ENCODE measurements around the gene DUS3L. TPM values are rescaled to one million over a fixed set of nuclear protein-coding genes. Genes with fewer than 3 reads are reported as not detected.

The DUS3L gene
- total RNA-seq, 1 experiment from 2014 or later: 39.6 TPM

DNA sequence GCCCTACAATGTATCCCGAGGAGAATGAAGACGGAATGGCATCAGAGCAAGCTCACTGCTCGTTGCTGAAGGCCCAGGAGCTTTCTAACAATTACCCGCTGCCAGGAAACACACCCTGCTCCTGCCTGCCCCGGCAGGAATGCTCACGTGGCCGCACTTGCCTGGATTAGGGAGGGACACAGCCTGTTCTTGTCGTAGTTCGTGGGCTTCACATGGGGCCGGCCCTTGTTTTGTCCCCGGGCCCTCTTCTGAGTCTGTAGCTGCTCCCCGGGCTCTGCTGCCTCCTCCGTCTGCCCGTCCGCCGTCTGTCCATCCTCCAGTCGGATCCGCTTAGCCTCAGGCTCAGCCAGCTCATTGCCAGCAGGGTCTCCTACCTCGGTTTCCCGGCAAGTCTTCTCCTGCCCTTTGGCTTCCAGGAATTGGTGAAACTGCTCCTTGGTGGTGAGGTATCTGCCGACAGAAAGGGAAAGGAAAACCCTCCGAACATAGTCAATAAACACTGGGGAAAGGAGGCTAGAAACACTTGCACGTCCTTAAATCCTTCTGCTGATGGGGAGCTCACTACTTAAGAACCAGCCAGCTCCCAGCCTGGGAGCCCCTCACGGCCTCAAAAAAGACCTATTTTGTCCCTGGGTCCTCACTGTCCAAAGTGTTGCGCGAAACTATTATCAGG is 941 bp downstream of the DUS3L start:
- CTCF ChIA-PET: no interaction called here

DNA sequence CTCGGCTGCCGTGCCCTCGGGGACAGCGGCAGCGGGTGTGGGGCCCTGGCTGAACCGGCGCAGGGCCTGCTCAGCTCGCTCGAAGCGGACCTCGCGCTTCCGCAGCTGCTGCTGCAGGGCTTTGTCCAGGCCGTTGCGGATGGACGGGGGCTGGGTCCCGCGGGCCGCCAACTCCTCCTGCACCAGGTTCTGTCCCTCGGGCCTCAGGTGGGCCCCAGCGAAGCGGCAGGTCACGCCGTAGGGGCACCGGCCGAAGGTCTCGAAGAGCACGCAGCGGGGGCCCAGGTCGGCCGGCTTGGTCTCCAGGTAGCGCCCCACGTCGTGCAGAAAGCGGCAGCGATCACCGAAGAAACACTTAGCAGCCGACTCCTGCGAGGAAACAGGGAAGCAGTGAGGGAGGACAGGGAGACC is 1.6 kb downstream of the DUS3L start:
- POLR2A ChIA-PET: interaction anchor here (0.6 to 0.7 kb wide), 2 partner anchors 21 to 509 kb away, joined by 5 to 8 read pairs; no protein-coding TSS in a partner anchor
- in situ Hi-C loops (cut with HindIII; ENCODE audit: low pct_unique_long_range_greater_than_20kb, low sequenced_read_pairs): no loop called here
- no peaks in the 10 kb centered on the region for H3K27me3 ChIP-seq (ENCODE audit: control insufficient read depth, insufficient read depth, low read length)
- DNase-seq (ENCODE audit: low read depth, low spot score) (no peak), ATAC-seq (no peak)
- no peak overlapping the region; a peak in 1 of 4 replicates for H3K4me3 ChIP-seq (ENCODE audit: low read depth in 2 of 2, low read length in 2 of 2)
- BruUV-seq (replicated peaks): no TSS peak
- no peaks in the 10 kb centered on the region for H3K9me3 ChIP-seq (ENCODE audit: control insufficient read depth, insufficient read depth, low read depth, low read length)
- no peak overlapping the region for H3K27ac ChIP-seq (ENCODE audit: low read length)
- CTCF ChIA-PET: no interaction called here
- 0 out of 2 replicates have a peak, but pooled peaks cover 6% of the 10 kb centered on the region for H3K36me3 ChIP-seq (ENCODE audit: control insufficient read depth, insufficient read depth, low read length)
- intact Hi-C loops (cut with micrococcal nuclease; ENCODE audit: unreplicated experiment): no loop called here
- no peaks in the 10 kb centered on the region for H3K4me1 ChIP-seq (ENCODE audit: control insufficient read depth, insufficient read depth, low read length)
- TF ChIP-seq, protein P1, sequence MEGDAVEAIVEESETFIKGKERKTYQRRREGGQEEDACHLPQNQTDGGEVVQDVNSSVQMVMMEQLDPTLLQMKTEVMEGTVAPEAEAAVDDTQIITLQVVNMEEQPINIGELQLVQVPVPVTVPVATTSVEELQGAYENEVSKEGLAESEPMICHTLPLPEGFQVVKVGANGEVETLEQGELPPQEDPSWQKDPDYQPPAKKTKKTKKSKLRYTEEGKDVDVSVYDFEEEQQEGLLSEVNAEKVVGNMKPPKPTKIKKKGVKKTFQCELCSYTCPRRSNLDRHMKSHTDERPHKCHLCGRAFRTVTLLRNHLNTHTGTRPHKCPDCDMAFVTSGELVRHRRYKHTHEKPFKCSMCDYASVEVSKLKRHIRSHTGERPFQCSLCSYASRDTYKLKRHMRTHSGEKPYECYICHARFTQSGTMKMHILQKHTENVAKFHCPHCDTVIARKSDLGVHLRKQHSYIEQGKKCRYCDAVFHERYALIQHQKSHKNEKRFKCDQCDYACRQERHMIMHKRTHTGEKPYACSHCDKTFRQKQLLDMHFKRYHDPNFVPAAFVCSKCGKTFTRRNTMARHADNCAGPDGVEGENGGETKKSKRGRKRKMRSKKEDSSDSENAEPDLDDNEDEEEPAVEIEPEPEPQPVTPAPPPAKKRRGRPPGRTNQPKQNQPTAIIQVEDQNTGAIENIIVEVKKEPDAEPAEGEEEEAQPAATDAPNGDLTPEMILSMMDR (IDR thresholded peaks at IDR 0.05): no peak
- TF ChIP-seq, protein P2, sequence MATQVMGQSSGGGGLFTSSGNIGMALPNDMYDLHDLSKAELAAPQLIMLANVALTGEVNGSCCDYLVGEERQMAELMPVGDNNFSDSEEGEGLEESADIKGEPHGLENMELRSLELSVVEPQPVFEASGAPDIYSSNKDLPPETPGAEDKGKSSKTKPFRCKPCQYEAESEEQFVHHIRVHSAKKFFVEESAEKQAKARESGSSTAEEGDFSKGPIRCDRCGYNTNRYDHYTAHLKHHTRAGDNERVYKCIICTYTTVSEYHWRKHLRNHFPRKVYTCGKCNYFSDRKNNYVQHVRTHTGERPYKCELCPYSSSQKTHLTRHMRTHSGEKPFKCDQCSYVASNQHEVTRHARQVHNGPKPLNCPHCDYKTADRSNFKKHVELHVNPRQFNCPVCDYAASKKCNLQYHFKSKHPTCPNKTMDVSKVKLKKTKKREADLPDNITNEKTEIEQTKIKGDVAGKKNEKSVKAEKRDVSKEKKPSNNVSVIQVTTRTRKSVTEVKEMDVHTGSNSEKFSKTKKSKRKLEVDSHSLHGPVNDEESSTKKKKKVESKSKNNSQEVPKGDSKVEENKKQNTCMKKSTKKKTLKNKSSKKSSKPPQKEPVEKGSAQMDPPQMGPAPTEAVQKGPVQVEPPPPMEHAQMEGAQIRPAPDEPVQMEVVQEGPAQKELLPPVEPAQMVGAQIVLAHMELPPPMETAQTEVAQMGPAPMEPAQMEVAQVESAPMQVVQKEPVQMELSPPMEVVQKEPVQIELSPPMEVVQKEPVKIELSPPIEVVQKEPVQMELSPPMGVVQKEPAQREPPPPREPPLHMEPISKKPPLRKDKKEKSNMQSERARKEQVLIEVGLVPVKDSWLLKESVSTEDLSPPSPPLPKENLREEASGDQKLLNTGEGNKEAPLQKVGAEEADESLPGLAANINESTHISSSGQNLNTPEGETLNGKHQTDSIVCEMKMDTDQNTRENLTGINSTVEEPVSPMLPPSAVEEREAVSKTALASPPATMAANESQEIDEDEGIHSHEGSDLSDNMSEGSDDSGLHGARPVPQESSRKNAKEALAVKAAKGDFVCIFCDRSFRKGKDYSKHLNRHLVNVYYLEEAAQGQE (IDR thresholded peaks at IDR 0.05; ENCODE audit: insufficient read depth in 1 of 2, low read depth in 2 of 2, low read length in 1 of 2): no peak
- no peak for TF ChIP-seq SIN3A (IDR thresholded peaks at IDR 0.05; ENCODE audit: borderline replicate concordance, insufficient read depth, low read depth, low read length)
- no peak for TF ChIP-seq TCF7L2 (IDR thresholded peaks at IDR 0.05; ENCODE audit: low read depth, low read length)
- TF ChIP-seq POLR2AphosphoS5 (IDR thresholded peaks at IDR 0.05; ENCODE audit: low read depth, low read length): no peak

More for the DNA sequence above, 941 bp downstream of the DUS3L start:
- TF ChIP-seq, protein P2 (IDR thresholded peaks at IDR 0.05; ENCODE audit: insufficient read depth in 1 of 2, low read depth in 2 of 2, low read length in 1 of 2): no peak
- TF ChIP-seq, protein P1 (IDR thresholded peaks at IDR 0.05): no peak
- TF ChIP-seq POLR2AphosphoS5 (IDR thresholded peaks at IDR 0.05; ENCODE audit: low read depth, low read length) (no peak), SIN3A (IDR thresholded peaks at IDR 0.05; ENCODE audit: borderline replicate concordance, insufficient read depth, low read depth, low read length) (no peak), TCF7L2 (IDR thresholded peaks at IDR 0.05; ENCODE audit: low read depth, low read length) (no peak)
- in situ Hi-C loops (cut with HindIII; ENCODE audit: low pct_unique_long_range_greater_than_20kb, low sequenced_read_pairs) (no loop called here), intact Hi-C loops (cut with micrococcal nuclease; ENCODE audit: unreplicated experiment) (loop anchor here (10.0 kb wide), 1 partner anchor 95 kb away; the partner anchor contains the start of gene RPL36)
- Histone ChIP-seq H3K27ac (ENCODE audit: low read length) (peak overlapping the region; percentile 90), H3K9me3 (ENCODE audit: control insufficient read depth, insufficient read depth, low read depth, low read length) (no peaks in the 10 kb centered on the region), H3K36me3 (ENCODE audit: control insufficient read depth, insufficient read depth, low read length) (0 out of 2 replicates have a peak, but pooled peaks cover 6% of the 10 kb centered on the region), H3K27me3 (ENCODE audit: control insufficient read depth, insufficient read depth, low read length) (no peaks in the 10 kb centered on the region), H3K4me3 (ENCODE audit: low read depth in 2 of 2, low read length in 2 of 2) (peak overlapping the region; percentile 68 to 76), H3K4me1 (ENCODE audit: control insufficient read depth, insufficient read depth, low read length) (no peaks in the 10 kb centered on the region)
- no TSS peak for BruUV-seq (replicated peaks)
- POLR2A ChIA-PET: interaction anchor here (0.6 to 0.7 kb wide), 2 partner anchors 20 to 508 kb away, joined by 5 to 8 read pairs; no protein-coding TSS in a partner anchor
- ATAC-seq (no peak), DNase-seq (ENCODE audit: low read depth, low spot score) (no peak)

Data from Panc1 (cell line).